Endothelial cell of umbilical vein (primary cell): ENCODE results near the gene PPP2R5D. TPM values are rescaled to one million over a fixed set of nuclear protein-coding genes. Genes with fewer than 3 reads are reported as not detected.

Experiments used
- BruUV-seq: library from RNA; stranded (reverse); fragments of 400-500 nt; replicated peaks from 2 replicates; lab custom pipeline; 2021; lab: Mats Ljungman, UMichigan
- CTCF ChIA-PET: fragments of 300-600, 350-600 bp; sonication (Branson Sonifier 250); formaldehyde crosslinking; loops from one replicate; lab custom pipeline; 2021; ENCODE audit warnings: antibody characterized with exemption, inconsistent platforms; lab: Charles Lee
- POLR2A ChIA-PET: fragments of 300-600, 350-600 bp; sonication (Branson Sonifier 250); formaldehyde crosslinking; loops from one replicate; lab custom pipeline; 2021; ENCODE audit warnings: antibody characterized with exemption, inconsistent platforms; lab: Charles Lee
- DNase-seq: peaks from one replicate; pipeline ENCODE4 v3.0.0-alpha.2; 2011; ENCODE audit warnings: low read depth, low spot score
- FAIRE-seq: peaks from 2 replicates; lab custom pipeline; 2011; peaks lifted over from hg19 to GRCh38; lab: Jason Lieb, UNC
- H2AFZ ChIP-seq: 2 replicates; pipeline ENCODE4 v1.6.0; 2012; ENCODE audit warnings: low read depth, low read length, control low read depth, inconsistent platforms
- H3K27ac ChIP-seq: 2 replicates; pipeline ENCODE4 v1.5.1; 2011; ENCODE audit warnings: low read depth, mild to moderate bottlenecking, control low read depth, low read length, moderate library complexity; ENCODE audit not compliant: insufficient read depth
- H3K27me3 ChIP-seq, 2 experiments: 2 replicates each; pipeline versions ENCODE4 v1.6.0 to v1.6.1; 2011; ENCODE audit warnings: low read length in 2 of 2, mixed read lengths in 1 of 2; ENCODE audit not compliant: control insufficient read depth in 2 of 2, insufficient read depth in 2 of 2
- H3K36me3 ChIP-seq, 2 experiments: 2 replicates in 1 of 2; 3 replicates in 1 of 2; pipeline ENCODE4 v1.5.1; 2011; ENCODE audit warnings: low read length in 2 of 2, mild to moderate bottlenecking in 1 of 2, moderate library complexity in 1 of 2; ENCODE audit not compliant: control insufficient read depth in 2 of 2, insufficient read depth in 2 of 2; ENCODE audit errors: extremely low read depth in 1 of 2
- H3K4me1 ChIP-seq: 3 replicates; pipeline ENCODE4 v1.5.1; 2011; ENCODE audit warnings: mild to moderate bottlenecking, low read length; ENCODE audit not compliant: control insufficient read depth, insufficient read depth; ENCODE audit errors: extremely low read depth
- H3K4me2 ChIP-seq: 2 replicates; pipeline ENCODE4 v1.6.1; 2011; ENCODE audit warnings: low read length, control low read depth, mixed read lengths; ENCODE audit not compliant: insufficient read depth
- H3K4me3 ChIP-seq, 3 experiments: fragments of 200-600 bp in 1 of 3; sonication (generic), shearing (Covaris generic) in 1 of 3; replicated peaks in 1 of 3; 2 replicates each; pipeline ENCODE4 v1.5.1; 2011 to 2016; ENCODE audit warnings: control low read depth in 3 of 3, low read length in 3 of 3, mild to moderate bottlenecking in 2 of 3, inconsistent platforms in 1 of 3, low read depth in 1 of 3, moderate library complexity in 1 of 3; ENCODE audit not compliant: insufficient read depth in 1 of 3
- H3K79me2 ChIP-seq: 2 replicates; pipeline ENCODE4 v1.6.0; 2012; ENCODE audit warnings: low read length, inconsistent platforms; ENCODE audit not compliant: control insufficient read depth, insufficient read depth
- H3K9ac ChIP-seq: replicated peaks from 2 replicates; pipeline ENCODE3; 2011; ENCODE audit warnings: low read length, control low read depth; ENCODE audit not compliant: insufficient read depth; ENCODE audit errors: extremely low read depth
- H3K9me1 ChIP-seq: replicated peaks from 3 replicates; pipeline ENCODE4 v1.6.0; 2011; ENCODE audit warnings: mild to moderate bottlenecking, low read length; ENCODE audit not compliant: control insufficient read depth, insufficient read depth; ENCODE audit errors: extremely low read depth
- H3K9me3 ChIP-seq: replicated peaks from 2 replicates; pipeline ENCODE4 v1.5.1; 2012; ENCODE audit warnings: low read length, inconsistent platforms; ENCODE audit not compliant: control insufficient read depth, insufficient read depth
- H4K20me1 ChIP-seq: replicated peaks from 2 replicates; pipeline ENCODE3; 2011; ENCODE audit warnings: mild to moderate bottlenecking, low read length; ENCODE audit not compliant: control insufficient read depth, insufficient read depth; ENCODE audit errors: extremely low read depth
- CTCF ChIP-seq, 2 donors: IDR thresholded peaks; 1 replicate in 1 of 2; 2 replicates in 1 of 2; pipeline ENCODE4 v1.5.1; 2011; ENCODE audit warnings: low read length in 2 of 2, mild to moderate bottlenecking in 2 of 2, moderate library complexity in 2 of 2, control low read depth in 1 of 2, inconsistent platforms in 1 of 2, low read depth in 1 of 2; ENCODE audit not compliant: insufficient read depth in 1 of 2; ENCODE audit errors: extremely low read depth in 1 of 2
- EZH2 ChIP-seq: IDR thresholded peaks from 2 replicates; pipeline ENCODE4 v1.6.1; 2012; ENCODE audit warnings: borderline replicate concordance, low read depth, mild to moderate bottlenecking, moderate library complexity, low read length, inconsistent platforms; ENCODE audit not compliant: severe bottlenecking
- FOS ChIP-seq: IDR thresholded peaks from 2 replicates; pipeline ENCODE4 v1.6.1; 2011; ENCODE audit warnings: mild to moderate bottlenecking, low read length, moderate library complexity, borderline replicate concordance; ENCODE audit not compliant: insufficient read depth
- GATA2 ChIP-seq: IDR thresholded peaks from 2 replicates; pipeline ENCODE4 v1.7.0; 2011; ENCODE audit warnings: low read depth, mild to moderate bottlenecking, moderate library complexity, mixed read lengths, low read length; ENCODE audit not compliant: insufficient read length, insufficient read depth
- JUN ChIP-seq: IDR thresholded peaks from 2 replicates; pipeline ENCODE4 v1.6.1; 2011; ENCODE audit warnings: borderline replicate concordance, low read depth; ENCODE audit not compliant: insufficient read length, insufficient read depth
- MAX ChIP-seq: IDR thresholded peaks from 2 replicates; pipeline ENCODE4 v1.6.1; 2011; ENCODE audit not compliant: insufficient read depth, insufficient read length
- MYC ChIP-seq: IDR thresholded peaks from one replicate; pipeline ENCODE4 v1.6.1; 2011; ENCODE audit warnings: mild to moderate bottlenecking, low read depth, low read length
- POLR2A ChIP-seq: IDR thresholded peaks from 2 replicates; pipeline ENCODE4 v1.6.1; 2012; ENCODE audit warnings: low read depth, mild to moderate bottlenecking, control low read depth, low read length
- POLR2AphosphoS5 ChIP-seq: IDR thresholded peaks from 2 replicates; pipeline ENCODE4 v1.6.1; 2012; ENCODE audit warnings: low read depth, mild to moderate bottlenecking, control low read depth, low read length, moderate library complexity; ENCODE audit not compliant: insufficient read depth
- dilution Hi-C: fragments of 300-500 bp; cut with MboI; formaldehyde crosslinking; loops from one replicate; pipeline ENCODE4 v1.15.0; 2019; ENCODE audit warnings: low sequenced_read_pairs; ENCODE audit not compliant: extremely low pct_ligation_motif_present
- intact Hi-C: fragments of 100-400 bp; cut with micrococcal nuclease; formaldehyde crosslinking; loops from one replicate; pipeline ENCODE4 v1.10.0; 2022
- polyA plus RNA-seq, 4 experiments: library from polyadenylated mRNA; depleted of rRNA in 3 of 4; stranded (reverse) in 3 of 4; unstranded in 1 of 4; fragments of >200 nt; gene quantifications; 2 replicates each; pipeline versions ENCODE4 v1.2.1 to v1.2.3, GENCODE V29; 2011 to 2012; ENCODE audit warnings: missing spikeins in 1 of 4
- total RNA-seq: library from RNA; stranded (reverse); gene quantifications from 2 replicates; pipeline ENCODE4 v1.2.3, GENCODE V29; 2021

The PPP2R5D gene
- total and polyA plus RNA-seq, 2 donors (not counting 3 experiments of a cell fraction or from before 2014, with no cell fraction given): 45.5 to 60.2 TPM

GRCh38 chr6:42969934-42970333 lies 14.4 kb upstream of the PPP2R5D start:
- dilution Hi-C loops (no loop called here), intact Hi-C loops (no loop called here)
- no peaks in the 10 kb centered on the region for H3K79me2 ChIP-seq
- H4K20me1 ChIP-seq: no peaks in the 10 kb centered on the region
- ChIA-PET CTCF (no interaction called here), POLR2A (no interaction called here)
- H3K36me3 ChIP-seq: peaks cover 0 to 12% of the 10 kb centered on the region in 2 experiments
- TF ChIP-seq CTCF (IDR thresholded peaks at IDR 0.05; ENCODE audit: extremely low read depth in 1 of 2, insufficient read depth in 1 of 2, low read depth in 1 of 2, low read length in 2 of 2) (no peak), MYC (no peak), GATA2 (no peak)
- H3K27ac ChIP-seq: no peak overlapping the region
- H3K9me3 ChIP-seq: no peaks in the 10 kb centered on the region
- FAIRE-seq (no peak), DNase-seq (no peak)
- H3K4me3 ChIP-seq: no peak overlapping the region
- no peak overlapping the region for H3K9ac ChIP-seq
- BruUV-seq: no TSS peak
- peaks cover 5% of the 10 kb centered on the region for H3K4me1 ChIP-seq
- no peak overlapping the region for H2AFZ ChIP-seq
- H3K9me1 ChIP-seq: no peaks in the 10 kb centered on the region
- H3K4me2 ChIP-seq: no peak overlapping the region
- no peaks in the 10 kb centered on the region for H3K27me3 ChIP-seq

DNA sequence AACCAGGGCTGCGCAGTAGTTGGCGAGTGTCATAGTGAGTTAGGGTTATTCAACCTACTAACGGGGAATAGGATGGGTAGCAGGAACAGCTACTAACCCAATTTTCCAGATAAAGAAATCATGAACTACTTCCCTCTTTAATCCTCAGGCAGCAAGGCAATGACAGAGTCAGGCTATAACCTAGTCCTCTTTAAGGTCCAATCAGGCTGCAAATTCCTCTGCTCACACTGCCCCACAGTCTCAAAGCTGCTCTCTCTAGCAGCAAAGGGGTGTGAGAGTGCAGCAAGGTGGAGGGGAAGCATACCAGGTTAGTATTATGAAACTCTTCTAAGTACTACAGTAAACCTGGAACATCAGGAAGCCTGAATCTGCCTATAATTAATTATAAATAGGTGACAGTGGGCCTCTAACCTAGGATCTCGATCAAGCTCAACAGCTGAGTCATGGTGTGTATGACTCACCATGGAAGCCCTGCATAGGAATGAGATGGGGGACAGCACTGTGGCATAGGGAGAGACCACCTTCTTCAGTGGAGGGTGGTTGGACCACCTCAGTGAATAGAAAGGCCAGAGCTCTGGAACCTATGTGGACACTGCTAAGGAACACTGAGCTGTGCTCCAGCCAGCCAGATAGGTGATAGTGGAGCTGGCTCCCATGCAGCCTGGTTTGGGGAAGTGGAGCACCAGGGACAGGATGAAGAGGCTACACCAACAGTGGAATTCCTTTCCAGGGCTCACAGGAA lies 13.3 kb upstream of the PPP2R5D start:
- Histone ChIP-seq H3K9me3 (no peaks in the 10 kb centered on the region), H3K27me3 (no peaks in the 10 kb centered on the region), H3K4me2 (no peak overlapping the region), H3K4me1 (peaks cover 5% of the 10 kb centered on the region), H3K36me3 (peaks cover 0 to 11% of the 10 kb centered on the region in 2 experiments), H3K9me1 (no peaks in the 10 kb centered on the region), H3K79me2 (no peaks in the 10 kb centered on the region), H3K4me3 (no peak overlapping the region), H4K20me1 (no peaks in the 10 kb centered on the region), H3K9ac (no peak overlapping the region), H2AFZ (no peak overlapping the region), H3K27ac (no peak overlapping the region)
- TF ChIP-seq JUN: peak; percentile 74
- no peak for TF ChIP-seq EZH2
- TF ChIP-seq MYC: no peak
- TF ChIP-seq FOS: peak; percentile 80
- TF ChIP-seq MAX: no peak
- TF ChIP-seq POLR2AphosphoS5: no peak
- TF ChIP-seq POLR2A: no peak
- TF ChIP-seq CTCF (IDR thresholded peaks at IDR 0.05; ENCODE audit: extremely low read depth in 1 of 2, insufficient read depth in 1 of 2, low read depth in 1 of 2, low read length in 2 of 2): no peak
- TF ChIP-seq GATA2: no peak
- BruUV-seq: no TSS peak
- dilution Hi-C loops (no loop called here), intact Hi-C loops (no loop called here)
- POLR2A ChIA-PET: no interaction called here
- CTCF ChIA-PET: interaction anchor here (1.1 kb wide), 2 partner anchors 35 to 173 kb away, joined by 3 to 4 read pairs; no protein-coding TSS in a partner anchor
- FAIRE-seq (peak; percentile 68), DNase-seq (peak; percentile 29)
